MM.1S (cell line): ENCODE data around the gene SIGLEC8.

Source experiments
- DNase-seq: peaks from one replicate; pipeline ENCODE4 v3.0.0-alpha.2; 2015
- H2AFZ ChIP-seq: fragments of 300-600 bp; sonication (generic); 2 replicates; pipeline ENCODE4 v1.6.0; 2016; ENCODE audit warnings: antibody characterized with exemption, low read length
- H3F3A ChIP-seq: fragments of 300-600 bp; sonication (generic); 2 replicates; pipeline ENCODE4 v1.6.1; 2016; ENCODE audit warnings: mild to moderate bottlenecking, antibody characterized with exemption, low read length, moderate library complexity, mixed read lengths; ENCODE audit not compliant: insufficient read depth
- H3K27ac ChIP-seq: fragments of 300-600 bp; sonication (generic); 2 replicates; pipeline ENCODE4 v1.5.1; 2016; ENCODE audit warnings: mild to moderate bottlenecking, low read length
- H3K27me3 ChIP-seq: fragments of 300-600 bp; sonication (generic); replicated peaks from 2 replicates; pipeline ENCODE4 v1.6.0; 2016; ENCODE audit warnings: low read length; ENCODE audit not compliant: insufficient read depth
- H3K36me3 ChIP-seq: fragments of 300-600 bp; sonication (generic); replicated peaks from 2 replicates; pipeline ENCODE4 v1.6.1; 2016; ENCODE audit warnings: mild to moderate bottlenecking, low read length, mixed read lengths; ENCODE audit not compliant: insufficient read depth
- H3K4me1 ChIP-seq: fragments of 300-600 bp; sonication (generic); 2 replicates; pipeline ENCODE4 v1.6.1; 2016; ENCODE audit warnings: low read length, mixed read lengths
- H3K4me2 ChIP-seq: fragments of 300-600 bp; sonication (generic); 2 replicates; pipeline ENCODE4 v1.6.0; 2016; ENCODE audit warnings: low read depth, low read length
- H3K4me3 ChIP-seq: fragments of 300-600 bp; sonication (generic); 2 replicates; pipeline ENCODE4 v1.5.1; 2016; ENCODE audit warnings: low read length, mixed read lengths
- H3K79me2 ChIP-seq: fragments of 300-600 bp; sonication (generic); 2 replicates; pipeline ENCODE4 v1.6.1; 2016; ENCODE audit warnings: mixed run types, low read length, mixed read lengths
- H3K9ac ChIP-seq: fragments of 300-600 bp; sonication (generic); 2 replicates; pipeline ENCODE4 v1.6.1; 2016; ENCODE audit warnings: low read length, mixed read lengths
- H3K9me2 ChIP-seq: fragments of 300-600 bp; sonication (generic); replicated peaks from 2 replicates; pipeline ENCODE4 v1.6.1; 2016; ENCODE audit warnings: mild to moderate bottlenecking, low read length, mixed read lengths; ENCODE audit not compliant: insufficient read depth
- H3K9me3 ChIP-seq: fragments of 300-600 bp; sonication (generic); replicated peaks from 2 replicates; pipeline ENCODE4 v1.6.1; 2016; ENCODE audit warnings: mild to moderate bottlenecking, low read length, mixed read lengths; ENCODE audit not compliant: insufficient read depth
- H4K20me1 ChIP-seq: fragments of 300-600 bp; sonication (generic); 2 replicates; pipeline ENCODE4 v1.6.1; 2016; ENCODE audit warnings: mild to moderate bottlenecking, low read length, moderate library complexity, mixed read lengths; ENCODE audit not compliant: insufficient read depth
- EZH2 ChIP-seq: fragments of 300-600 bp; sonication (generic); optimal IDR thresholded peaks from 2 replicates; pipeline ENCODE3; 2017; ENCODE audit warnings: low read depth, mild to moderate bottlenecking, antibody characterized with exemption, low read length, mixed read lengths
- EZH2phosphoT487 ChIP-seq: fragments of 300-600 bp; sonication (generic); IDR thresholded peaks from 2 replicates; pipeline ENCODE4 v1.6.1; 2018; ENCODE audit warnings: antibody characterized with exemption, low read length
- TF ChIP-seq, protein P1 (sequence below): fragments of 300-600 bp; sonication (generic); IDR thresholded peaks from 2 replicates; pipeline ENCODE4 v1.5.1; 2016; ENCODE audit warnings: antibody characterized with exemption, low read length, mixed read lengths

The SIGLEC8 gene

DNA sequence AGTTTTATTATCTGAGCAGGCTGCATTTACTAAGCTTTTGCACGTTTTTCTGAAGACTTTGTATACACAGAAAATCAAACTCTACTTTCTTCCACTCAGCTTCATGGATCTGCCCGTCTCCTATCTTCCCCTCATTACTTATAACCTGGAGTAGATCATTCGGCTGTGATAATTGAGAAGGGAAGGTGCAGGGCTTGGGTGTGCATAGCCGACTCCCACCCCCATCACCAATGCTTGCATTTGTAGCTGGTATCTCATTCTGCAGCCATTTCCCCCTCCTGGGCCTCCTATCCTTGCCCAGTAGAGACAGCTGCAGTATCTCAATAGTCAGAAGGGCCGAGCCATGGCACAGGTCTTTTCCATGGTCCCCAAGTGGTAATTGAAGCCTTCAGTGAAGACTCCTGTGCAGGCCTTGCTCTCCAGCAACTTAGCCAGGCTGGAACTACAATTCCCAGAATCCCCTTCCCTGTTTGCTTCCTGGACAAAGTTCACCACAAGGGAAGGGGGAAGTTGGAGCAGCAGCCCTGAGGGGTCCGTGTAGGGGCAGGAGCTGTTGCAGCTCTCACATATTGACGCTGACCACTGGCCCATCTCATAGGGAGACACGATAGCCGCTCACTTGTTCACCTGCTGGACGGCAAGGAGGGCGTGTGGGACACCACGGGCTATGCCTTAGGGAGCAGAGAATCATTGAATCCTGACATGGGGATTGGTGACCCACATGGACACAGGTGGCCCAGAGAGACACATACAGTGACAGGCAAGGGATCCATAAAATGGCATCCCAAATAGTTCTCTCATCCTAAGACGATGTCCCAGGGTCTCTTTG lies 2.1 kb upstream of the SIGLEC8 start:
- H3K36me3 ChIP-seq: no peaks in the 10 kb centered on the region
- H2AFZ ChIP-seq: no peak overlapping the region
- H3K4me3 ChIP-seq: no peak overlapping the region
- no peaks in the 10 kb centered on the region for H3K9me3 ChIP-seq
- no peaks in the 10 kb centered on the region for H4K20me1 ChIP-seq
- no peaks in the 10 kb centered on the region for H3F3A ChIP-seq
- 0 out of 2 replicates have a peak, but pooled peaks cover 3% of the 10 kb centered on the region for H3K27me3 ChIP-seq
- no peaks in the 10 kb centered on the region for H3K9me2 ChIP-seq
- H3K4me2 ChIP-seq: no peak overlapping the region
- TF ChIP-seq EZH2phosphoT487 (no peak), EZH2 (no peak)
- TF ChIP-seq, protein P1, sequence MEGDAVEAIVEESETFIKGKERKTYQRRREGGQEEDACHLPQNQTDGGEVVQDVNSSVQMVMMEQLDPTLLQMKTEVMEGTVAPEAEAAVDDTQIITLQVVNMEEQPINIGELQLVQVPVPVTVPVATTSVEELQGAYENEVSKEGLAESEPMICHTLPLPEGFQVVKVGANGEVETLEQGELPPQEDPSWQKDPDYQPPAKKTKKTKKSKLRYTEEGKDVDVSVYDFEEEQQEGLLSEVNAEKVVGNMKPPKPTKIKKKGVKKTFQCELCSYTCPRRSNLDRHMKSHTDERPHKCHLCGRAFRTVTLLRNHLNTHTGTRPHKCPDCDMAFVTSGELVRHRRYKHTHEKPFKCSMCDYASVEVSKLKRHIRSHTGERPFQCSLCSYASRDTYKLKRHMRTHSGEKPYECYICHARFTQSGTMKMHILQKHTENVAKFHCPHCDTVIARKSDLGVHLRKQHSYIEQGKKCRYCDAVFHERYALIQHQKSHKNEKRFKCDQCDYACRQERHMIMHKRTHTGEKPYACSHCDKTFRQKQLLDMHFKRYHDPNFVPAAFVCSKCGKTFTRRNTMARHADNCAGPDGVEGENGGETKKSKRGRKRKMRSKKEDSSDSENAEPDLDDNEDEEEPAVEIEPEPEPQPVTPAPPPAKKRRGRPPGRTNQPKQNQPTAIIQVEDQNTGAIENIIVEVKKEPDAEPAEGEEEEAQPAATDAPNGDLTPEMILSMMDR: no peak
- DNase-seq: no peak
- no peak overlapping the region for H3K9ac ChIP-seq
- H3K4me1 ChIP-seq: no peaks in the 10 kb centered on the region
- H3K79me2 ChIP-seq: no peaks in the 10 kb centered on the region
- H3K27ac ChIP-seq: no peak overlapping the region

DNA sequence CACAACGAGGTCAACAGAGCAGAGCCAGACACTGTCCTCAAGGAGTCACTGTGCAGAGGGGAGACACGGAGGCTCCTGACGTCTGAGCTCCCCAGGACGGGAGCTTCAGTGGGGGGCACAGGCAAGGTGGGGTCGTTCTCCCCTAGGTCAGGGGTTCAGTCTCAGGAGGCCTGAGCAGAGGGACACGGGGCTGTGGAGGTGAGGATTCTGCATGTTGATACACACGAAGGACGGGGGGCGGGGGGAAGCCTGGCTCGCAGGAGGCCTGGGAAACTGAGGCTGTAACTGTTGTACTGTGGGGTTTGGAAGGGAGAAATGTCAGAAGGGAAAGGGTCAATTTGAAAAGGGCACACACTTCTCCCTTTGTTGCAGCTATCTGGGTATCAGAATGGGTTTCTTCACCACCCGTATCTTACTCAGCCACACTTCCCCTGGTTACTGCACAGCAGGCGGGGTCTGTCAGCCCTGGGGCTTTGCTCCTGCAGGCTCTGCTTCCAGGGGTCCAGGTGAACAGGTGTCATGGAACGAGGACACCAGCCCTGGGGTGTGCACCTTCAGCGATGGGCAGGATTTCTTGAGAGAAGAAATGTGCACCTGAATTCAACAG lies 748 bp upstream of the SIGLEC8 start:
- Histone ChIP-seq H3K79me2 (no peaks in the 10 kb centered on the region), H3K27me3 (no peaks in the 10 kb centered on the region), H3K36me3 (no peaks in the 10 kb centered on the region), H3K9me2 (no peaks in the 10 kb centered on the region), H2AFZ (no peak overlapping the region), H3K4me2 (no peak overlapping the region), H3K9ac (no peak overlapping the region), H3K4me3 (no peak overlapping the region), H3K9me3 (no peaks in the 10 kb centered on the region), H3K27ac (no peak overlapping the region), H3K4me1 (no peaks in the 10 kb centered on the region), H3F3A (no peaks in the 10 kb centered on the region), H4K20me1 (no peaks in the 10 kb centered on the region)
- no peak for DNase-seq
- TF ChIP-seq, protein P1: no peak
- TF ChIP-seq EZH2phosphoT487: no peak
- no peak for TF ChIP-seq EZH2

DNA sequence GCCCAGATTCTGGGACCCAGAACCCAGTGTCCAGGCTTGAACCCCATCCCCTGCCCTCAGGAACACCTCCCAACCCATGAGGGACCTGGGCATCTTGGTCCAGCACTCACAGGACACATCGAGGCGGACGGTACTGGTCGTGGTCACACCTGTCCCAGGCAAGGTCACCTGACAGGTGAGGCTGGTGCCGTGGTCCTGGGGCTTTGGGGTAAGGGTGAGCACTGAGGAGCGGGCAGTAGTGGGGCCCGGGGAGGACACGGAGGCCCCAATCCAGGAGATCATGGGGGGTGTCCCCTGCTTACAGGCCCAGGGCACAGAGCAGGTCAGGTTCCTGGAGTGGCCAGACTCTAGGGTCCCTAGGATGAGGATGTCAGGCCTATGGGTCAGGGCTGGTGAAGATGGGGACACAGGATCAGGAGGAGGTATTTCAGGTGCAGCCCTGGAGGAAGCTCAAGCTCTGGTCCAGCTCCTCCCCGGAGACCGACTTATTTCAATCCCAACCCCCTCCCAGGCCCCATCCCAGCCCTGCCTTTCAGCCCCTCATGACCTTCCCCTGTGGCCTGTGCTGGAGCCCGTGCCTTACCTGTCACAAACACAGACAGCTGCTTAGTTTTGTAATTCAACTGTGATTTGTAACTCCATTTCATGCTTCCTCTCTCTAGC lies 772 bp downstream of the SIGLEC8 start:
- Histone ChIP-seq H3K27ac (no peak overlapping the region), H3K79me2 (no peaks in the 10 kb centered on the region), H3K9me3 (no peaks in the 10 kb centered on the region), H4K20me1 (no peaks in the 10 kb centered on the region), H3K36me3 (no peaks in the 10 kb centered on the region), H3K9me2 (no peaks in the 10 kb centered on the region), H3K27me3 (no peaks in the 10 kb centered on the region), H3K9ac (no peak overlapping the region), H3K4me1 (no peaks in the 10 kb centered on the region), H3F3A (no peaks in the 10 kb centered on the region), H2AFZ (no peak overlapping the region), H3K4me3 (no peak overlapping the region), H3K4me2 (no peak overlapping the region)
- DNase-seq: no peak
- no peak for TF ChIP-seq EZH2phosphoT487
- TF ChIP-seq, protein P1: no peak
- TF ChIP-seq EZH2: no peak
